DOHH2 (cell line): ENCODE measurements around the gene SCYGR6.

Source experiments
- H3F3A ChIP-seq: fragments of 200-600 bp; sonication (generic), shearing (Covaris generic); 2 replicates; pipeline ENCODE4 v1.6.0; 2016; ENCODE audit warnings: antibody characterized with exemption, mild to moderate bottlenecking; ENCODE audit not compliant: control insufficient read depth, insufficient read depth
- H3K27ac ChIP-seq: fragments of 200-600 bp; sonication (generic); 2 replicates; pipeline ENCODE4 v1.5.1; 2014; ENCODE audit warnings: low read depth, mild to moderate bottlenecking, low read length, moderate library complexity
- H3K27me3 ChIP-seq: fragments of 200-600 bp; sonication (generic); 2 replicates; pipeline ENCODE4 v1.6.1; 2014; ENCODE audit warnings: mild to moderate bottlenecking, low read length, mixed read lengths; ENCODE audit not compliant: control insufficient read depth
- H3K36me3 ChIP-seq: fragments of 200-600 bp; sonication (generic); 2 replicates; pipeline ENCODE4 v1.6.1; 2014; ENCODE audit warnings: mild to moderate bottlenecking, low read length, moderate library complexity, mixed read lengths; ENCODE audit not compliant: control insufficient read depth
- H3K4me1 ChIP-seq: fragments of 200-600 bp; sonication (generic); 2 replicates; pipeline ENCODE4 v1.6.1; 2014; ENCODE audit warnings: mild to moderate bottlenecking, low read length, mixed read lengths; ENCODE audit not compliant: control insufficient read depth
- H3K4me2 ChIP-seq: fragments of 200-600 bp; sonication (generic); 2 replicates; pipeline ENCODE4 v1.6.0; 2014; ENCODE audit warnings: mild to moderate bottlenecking, low read length, moderate library complexity
- H3K4me3 ChIP-seq: fragments of 200-600 bp; sonication (generic); 2 replicates; pipeline ENCODE4 v1.5.1; 2014; ENCODE audit warnings: mild to moderate bottlenecking, low read length, mixed read lengths
- H3K79me2 ChIP-seq: fragments of 200-600 bp; sonication (generic); 2 replicates; pipeline ENCODE4 v1.6.1; 2014; ENCODE audit warnings: mild to moderate bottlenecking, low read length, mixed read lengths; ENCODE audit not compliant: control insufficient read depth
- H3K9me2 ChIP-seq: fragments of 200-600 bp; sonication (generic); replicated peaks from 2 replicates; pipeline ENCODE4 v1.6.1; 2014; ENCODE audit warnings: mild to moderate bottlenecking, low read length, mixed read lengths; ENCODE audit not compliant: control insufficient read depth
- H3K9me3 ChIP-seq: fragments of 200-600 bp; sonication (generic); 2 replicates; pipeline ENCODE4 v1.6.1; 2014; ENCODE audit warnings: antibody characterized with exemption, low read length, mixed read lengths; ENCODE audit not compliant: control insufficient read depth, insufficient read depth
- H4K20me1 ChIP-seq: fragments of 200-600 bp; sonication (generic); 2 replicates; pipeline ENCODE4 v1.6.0; 2014; ENCODE audit warnings: low read depth, mild to moderate bottlenecking, antibody characterized with exemption, low read length, moderate library complexity; ENCODE audit not compliant: control insufficient read depth, insufficient read depth
- CTCF ChIP-seq: fragments of 200-600 bp; sonication (generic); IDR thresholded peaks from one replicate; pipeline ENCODE4 v1.5.1; 2014; ENCODE audit warnings: antibody characterized with exemption, mild to moderate bottlenecking, low read depth, low read length; ENCODE audit not compliant: poor library complexity, severe bottlenecking
- EZH2phosphoT487 ChIP-seq: fragments of 200-600 bp; sonication (generic); IDR thresholded peaks from 2 replicates; pipeline ENCODE4 v1.6.1; 2017; ENCODE audit warnings: borderline replicate concordance, mild to moderate bottlenecking, antibody characterized with exemption, low read length, moderate library complexity, mixed read lengths

Gene SCYGR6

GRCh38 chr2:227707390-227707789, 17.2 kb downstream of the SCYGR6 start:
- Histone ChIP-seq H4K20me1 (no peaks in the 10 kb centered on the region), H3K79me2 (no peaks in the 10 kb centered on the region), H3K4me1 (no peaks in the 10 kb centered on the region), H3K27ac (no peak overlapping the region), H3K9me2 (no peaks in the 10 kb centered on the region), H3K9me3 (no peaks in the 10 kb centered on the region), H3K4me2 (no peak overlapping the region), H3K36me3 (no peaks in the 10 kb centered on the region), H3F3A (no peaks in the 10 kb centered on the region), H3K4me3 (no peak overlapping the region), H3K27me3 (no peaks in the 10 kb centered on the region)
- TF ChIP-seq CTCF (no peak), EZH2phosphoT487 (no peak)

GRCh38 chr2:227706859-227707258, 17.7 kb downstream of the SCYGR6 start:
- H3K27ac ChIP-seq: no peak overlapping the region
- H3K4me3 ChIP-seq: no peak overlapping the region
- H3K27me3 ChIP-seq: no peaks in the 10 kb centered on the region
- H4K20me1 ChIP-seq: no peaks in the 10 kb centered on the region
- H3K9me2 ChIP-seq: no peaks in the 10 kb centered on the region
- no peaks in the 10 kb centered on the region for H3K4me1 ChIP-seq
- H3K79me2 ChIP-seq: no peaks in the 10 kb centered on the region
- no peaks in the 10 kb centered on the region for H3K36me3 ChIP-seq
- no peak overlapping the region for H3K4me2 ChIP-seq
- no peaks in the 10 kb centered on the region for H3F3A ChIP-seq
- TF ChIP-seq EZH2phosphoT487 (no peak), CTCF (no peak)
- no peaks in the 10 kb centered on the region for H3K9me3 ChIP-seq

GRCh38 chr2:227703961-227704360, 20.6 kb downstream of the SCYGR6 start:
- Histone ChIP-seq H3K36me3 (no peaks in the 10 kb centered on the region), H3K4me3 (no peak overlapping the region), H3K27ac (no peak overlapping the region), H3K9me2 (no peaks in the 10 kb centered on the region), H3K27me3 (no peaks in the 10 kb centered on the region), H3F3A (no peaks in the 10 kb centered on the region), H3K9me3 (no peaks in the 10 kb centered on the region), H3K79me2 (no peaks in the 10 kb centered on the region), H4K20me1 (no peaks in the 10 kb centered on the region), H3K4me2 (no peak overlapping the region), H3K4me1 (no peaks in the 10 kb centered on the region)
- TF ChIP-seq EZH2phosphoT487 (no peak), CTCF (no peak)

- no peaks in the 10 kb centered on the region for H3F3A ChIP-seq
- H3K4me3 ChIP-seq: no peak overlapping the region
- no peaks in the 10 kb centered on the region for H4K20me1 ChIP-seq
- H3K4me2 ChIP-seq: no peak overlapping the region
- no peaks in the 10 kb centered on the region for H3K9me2 ChIP-seq
- no peaks in the 10 kb centered on the region for H3K9me3 ChIP-seq
- no peaks in the 10 kb centered on the region for H3K36me3 ChIP-seq
- no peak overlapping the region for H3K27ac ChIP-seq
- no peaks in the 10 kb centered on the region for H3K79me2 ChIP-seq
- H3K4me1 ChIP-seq: no peaks in the 10 kb centered on the region
- no peaks in the 10 kb centered on the region for H3K27me3 ChIP-seq
- TF ChIP-seq EZH2phosphoT487 (no peak), CTCF (no peak)
These were observed 21.3 kb downstream of the SCYGR6 start for GRCh38 chr2:227703280-227703732.
